Epithelial cell of alveolus of lung (primary cell): ENCODE measurements around the gene AKAP5. TPM values are rescaled to one million over a fixed set of nuclear protein-coding genes. Genes with fewer than 3 reads are reported as not detected.

Experiments
- total RNA-seq: library from RNA; depleted of rRNA; stranded (reverse); fragments of >200 nt; gene quantifications from 2 replicates; pipeline ENCODE4 v1.2.1, GENCODE V29; 2015

The AKAP5 gene
- 0.08 and 0.26 TPM in 2 replicates for total RNA-seq

DNA sequence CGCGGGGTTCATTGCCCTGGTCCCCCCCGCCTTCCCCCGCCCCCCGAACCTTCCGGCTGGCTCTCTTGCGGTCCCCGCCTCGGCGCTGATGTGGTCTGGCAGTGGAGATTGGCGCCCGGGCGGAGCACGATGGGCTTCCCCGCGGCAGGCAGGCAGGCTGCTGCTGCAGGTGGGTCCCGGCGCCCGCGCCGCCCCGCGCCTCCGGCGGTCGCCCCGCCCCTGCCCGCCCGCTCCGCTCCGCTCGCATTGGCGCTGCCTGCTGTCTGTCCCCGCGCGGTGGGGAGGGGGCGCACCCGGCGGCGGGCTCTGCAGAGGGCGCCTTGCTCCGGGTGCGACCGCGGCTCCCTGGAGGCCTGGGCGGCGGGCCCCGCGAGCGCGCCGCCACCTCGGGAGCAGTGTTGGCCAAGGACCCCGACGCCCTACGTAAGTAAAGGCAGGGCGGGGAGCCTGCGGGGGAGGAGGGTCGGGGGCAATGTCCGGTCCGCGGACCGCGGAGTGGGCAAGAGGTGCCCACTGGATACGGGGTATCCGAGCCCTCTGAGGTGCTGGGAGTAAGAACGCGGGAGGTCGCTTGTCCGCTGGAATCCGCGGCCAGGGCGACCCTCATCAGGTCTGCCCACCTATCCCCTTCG is at the start of gene AKAP5:
TSS of gene AKAP5 (plus strand) at position 309 of the 632 bp plus-strand sequence. CDS start 2,896 bp downstream, outside the sequence.

GRCh38 chr14:64503434-64504309 is 38.4 kb downstream of the AKAP5 start, which contains the start of gene ZBTB25:
TSS of gene ZBTB25 (minus strand) at chr14:64503838. CDS start at chr14:64490533, 13,305 bp downstream.

GRCh38 chr14:64504310-64504896 is 39.1 kb downstream of the AKAP5 start, which contains the start of gene ZBTB1:
TSS of gene ZBTB1 (plus strand) at chr14:64504770. CDS start at chr14:64521505, 16,735 bp downstream.

Other genes with a start within 250 kb of the AKAP5 start
- gene ESR2, start 171.1 kb upstream of the AKAP5 start, total RNA-seq: 0.40 and 0.91 TPM in 2 replicates
- gene MTHFD1, start 77.1 kb upstream of the AKAP5 start, total RNA-seq: 13.3 and 38.7 TPM in 2 replicates
- gene ZBTB25, start 38.3 kb downstream of the AKAP5 start, total RNA-seq: 3.6 and 6.6 TPM in 2 replicates
- 23.0 and 44.2 TPM in 2 replicates for gene ZBTB1, start 39.3 kb downstream of the AKAP5 start, total RNA-seq
- gene HSPA2, start 75.2 kb downstream of the AKAP5 start, total RNA-seq: 7.7 and 12.5 TPM in 2 replicates
- under 0.01 and 5.1 TPM in 2 replicates for gene PPP1R36, start 84.5 kb downstream of the AKAP5 start, total RNA-seq
- 3.2 and 8.5 TPM in 2 replicates for gene PLEKHG3, start 238.9 kb downstream of the AKAP5 start, total RNA-seq